ENCODE measurements around the gene CRYL1.

- TF ChIP-seq FOXM1 (IDR thresholded peaks at IDR 0.05; ENCODE audit: borderline replicate concordance, low read depth) = no peak
- TF ChIP-seq NFIC (IDR thresholded peaks at IDR 0.05) = no peak
- no peak for TF ChIP-seq TAF1 (IDR thresholded peaks at IDR 0.05; ENCODE audit: low read depth)
- no peak for TF ChIP-seq USF1 (IDR thresholded peaks at IDR 0.05)
- no peak for TF ChIP-seq RAD21 (IDR thresholded peaks at IDR 0.05; ENCODE audit: low read depth)
- no peak for TF ChIP-seq TEAD4 (IDR thresholded peaks at IDR 0.05)
- TF ChIP-seq, protein P1, sequence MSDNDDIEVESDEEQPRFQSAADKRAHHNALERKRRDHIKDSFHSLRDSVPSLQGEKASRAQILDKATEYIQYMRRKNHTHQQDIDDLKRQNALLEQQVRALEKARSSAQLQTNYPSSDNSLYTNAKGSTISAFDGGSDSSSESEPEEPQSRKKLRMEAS (IDR thresholded peaks at IDR 0.05) = no peak
Measured at GRCh38 chr13:20405691-20406090, 120.0 kb downstream of the CRYL1 start.
